Right lobe of liver (tissue), 4 donors: Measurements from ENCODE around the gene ABCB10.

Source experiments
- CTCF ChIP-seq, 4 donors: fragments of 200-600 bp in 3 of 4; fragments of 450-650 bp in 1 of 4; IDR thresholded peaks; one replicate each; pipeline versions ENCODE4 v1.5.1 to v1.8.0; 2016 to 2022; ENCODE audit warnings: antibody characterized with exemption in 4 of 4, mild to moderate bottlenecking in 2 of 4
- POLR2A ChIP-seq: fragments of 450-650 bp; IDR thresholded peaks from one replicate; pipeline ENCODE4 v1.6.1; 2017; ENCODE audit warnings: antibody characterized with exemption, mild to moderate bottlenecking
- donor health status: DM: no; HTN: no; CAD: no.
- donor health status: DM: no; HTN: no; CAD: no.
- donor health status: DM: no; HTN: yes; CAD: no.

- TF ChIP-seq CTCF (IDR thresholded peaks at IDR 0.05), result no peak
- no peak for TF ChIP-seq POLR2A
Observed at GRCh38 chr1:229563241-229563640, 4.7 kb upstream of the ABCB10 start.
